Measurements from ENCODE around the gene GTPBP4. TPM values are rescaled to one million over a fixed set of nuclear protein-coding genes. Genes with fewer than 3 reads are reported as not detected.

Gene GTPBP4
- total RNA-seq, 1 donor from 2014 or later, result 33.8 TPM

GRCh38 chr10:978826-979421, 9.3 kb upstream of the GTPBP4 start:
- Histone ChIP-seq H3K4me1 (no peaks in the 10 kb centered on the region), H3K36me3 (peaks cover 18% of the 10 kb centered on the region), H3K27ac (replicated peaks) (no peak overlapping the region), H3K27me3 (ENCODE audit: low read depth) (no peaks in the 10 kb centered on the region), H3K9me3 (replicated peaks) (peaks cover 43% of the 10 kb centered on the region), H3K4me3 (no peak overlapping the region)
- intact Hi-C loops (cut with micrococcal nuclease), result no loop called here
- no peak for TF ChIP-seq CTCF (IDR thresholded peaks at IDR 0.05; ENCODE audit: borderline replicate concordance)
- no peak for DNase-seq

DNA sequence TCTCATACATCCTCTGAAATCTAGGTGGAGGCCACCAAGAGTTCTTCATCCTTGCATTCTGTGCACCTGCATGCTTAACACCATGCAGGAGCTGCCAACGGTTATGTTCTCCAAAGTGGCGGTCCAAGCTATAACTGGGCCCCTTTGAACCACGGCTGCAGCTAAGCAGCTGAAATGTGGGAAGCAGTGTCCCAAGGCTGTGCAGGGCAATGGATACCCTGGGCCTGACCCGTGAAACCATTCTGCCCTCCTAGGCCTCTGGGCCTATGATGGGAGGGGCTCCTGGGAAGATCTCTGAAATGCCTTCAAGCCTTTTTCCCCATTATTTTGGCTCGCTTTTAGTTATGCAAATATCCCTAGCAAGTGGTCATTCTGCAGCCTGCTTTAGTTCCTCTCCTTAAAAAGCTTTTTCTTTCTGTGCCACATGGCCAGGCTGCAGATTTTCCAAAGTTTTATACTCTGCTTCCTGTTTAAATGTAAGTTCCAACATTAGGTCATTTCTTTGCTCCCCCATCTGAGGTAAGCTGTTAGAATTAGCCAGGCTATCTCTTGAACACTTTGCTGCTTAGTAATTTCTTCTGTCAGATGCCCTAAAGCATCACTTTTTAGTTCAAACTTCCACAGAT, 7.7 kb upstream of the GTPBP4 start:
- Histone ChIP-seq H3K27ac (replicated peaks) (no peak overlapping the region), H3K4me3 (no peak overlapping the region), H3K27me3 (ENCODE audit: low read depth) (no peaks in the 10 kb centered on the region), H3K9me3 (replicated peaks) (peaks cover 43% of the 10 kb centered on the region), H3K4me1 (peaks cover 8% of the 10 kb centered on the region), H3K36me3 (peaks cover 18% of the 10 kb centered on the region)
- intact Hi-C loops (cut with micrococcal nuclease), result no loop called here
- no peak for TF ChIP-seq CTCF (IDR thresholded peaks at IDR 0.05; ENCODE audit: borderline replicate concordance)
- DNase-seq, result no peak

GRCh38 chr10:983401-983800, 4.8 kb upstream of the GTPBP4 start:
- H3K4me3 ChIP-seq, result no peak overlapping the region
- no peak for DNase-seq
- peaks cover 14% of the 10 kb centered on the region for H3K36me3 ChIP-seq
- peaks cover 34% of the 10 kb centered on the region for H3K4me1 ChIP-seq
- TF ChIP-seq CTCF (IDR thresholded peaks at IDR 0.05; ENCODE audit: borderline replicate concordance), result no peak
- peaks cover 28% of the 10 kb centered on the region for H3K9me3 ChIP-seq (replicated peaks)
- no peak overlapping the region for H3K27ac ChIP-seq (replicated peaks)
- no peaks in the 10 kb centered on the region for H3K27me3 ChIP-seq (ENCODE audit: low read depth)
- intact Hi-C loops (cut with micrococcal nuclease), result no loop called here

DNA sequence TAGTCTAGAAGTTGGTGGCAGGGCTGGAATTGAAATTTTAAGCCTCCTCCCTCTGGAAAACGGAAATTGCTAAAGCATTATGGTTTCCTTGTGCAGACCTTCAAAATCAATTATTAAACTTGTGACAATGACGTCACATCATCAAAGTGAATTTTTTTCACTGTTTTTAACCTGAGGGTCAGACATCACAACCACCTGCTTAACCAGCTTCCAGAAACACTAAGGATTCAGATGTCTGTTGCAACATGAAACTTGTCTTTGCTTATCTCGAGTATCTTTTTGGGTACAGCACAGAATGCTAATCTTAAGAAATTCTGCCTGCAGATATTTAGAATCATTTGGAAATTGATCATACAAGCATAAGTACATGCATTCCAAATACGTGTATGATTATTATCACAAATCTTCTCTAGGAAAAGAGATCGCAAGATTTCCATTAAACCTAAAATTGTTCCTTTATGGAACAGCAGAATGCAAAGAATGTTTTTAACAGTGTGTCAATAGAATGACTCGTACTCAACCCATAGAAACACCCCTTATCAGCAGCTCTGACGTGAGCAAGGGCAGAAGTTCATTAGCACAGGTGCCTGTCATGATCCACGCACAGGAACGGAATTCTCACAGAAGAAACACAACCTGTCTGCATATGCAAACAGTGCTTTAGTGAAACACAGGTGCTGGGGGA, 4.1 kb upstream of the GTPBP4 start:
- peaks cover 20% of the 10 kb centered on the region for H3K9me3 ChIP-seq (replicated peaks)
- H3K27ac ChIP-seq (replicated peaks), result no peak overlapping the region
- no peaks in the 10 kb centered on the region for H3K27me3 ChIP-seq (ENCODE audit: low read depth)
- no peak for TF ChIP-seq CTCF (IDR thresholded peaks at IDR 0.05; ENCODE audit: borderline replicate concordance)
- DNase-seq, result no peak
- no peak overlapping the region for H3K4me3 ChIP-seq
- H3K36me3 ChIP-seq, result peaks cover 14% of the 10 kb centered on the region
- H3K4me1 ChIP-seq, result peaks cover 41% of the 10 kb centered on the region
- intact Hi-C loops (cut with micrococcal nuclease), result no loop called here

- intact Hi-C loops (cut with micrococcal nuclease), result no loop called here
- no peak overlapping the region for H3K27ac ChIP-seq (replicated peaks)
- TF ChIP-seq CTCF (IDR thresholded peaks at IDR 0.05; ENCODE audit: borderline replicate concordance), result no peak
- H3K9me3 ChIP-seq (replicated peaks), result peaks cover 8% of the 10 kb centered on the region
- H3K36me3 ChIP-seq, result peaks cover 4% of the 10 kb centered on the region
- no peaks in the 10 kb centered on the region for H3K27me3 ChIP-seq (ENCODE audit: low read depth)
- no peak for DNase-seq
- H3K4me3 ChIP-seq, result no peak overlapping the region
- peaks cover 53% of the 10 kb centered on the region for H3K4me1 ChIP-seq
These were observed 2.9 kb upstream of the GTPBP4 start for GRCh38 chr10:985361-985760.
